Measurements from ENCODE around the gene BEST2. TPM values are rescaled to one million over a fixed set of nuclear protein-coding genes. Genes with fewer than 3 reads are reported as not detected.

BEST2 gene
- total and polyA plus RNA-seq, 7 donors: 0.36 to 50.0 (median 45.1) TPM; not detected in 3

DNA sequence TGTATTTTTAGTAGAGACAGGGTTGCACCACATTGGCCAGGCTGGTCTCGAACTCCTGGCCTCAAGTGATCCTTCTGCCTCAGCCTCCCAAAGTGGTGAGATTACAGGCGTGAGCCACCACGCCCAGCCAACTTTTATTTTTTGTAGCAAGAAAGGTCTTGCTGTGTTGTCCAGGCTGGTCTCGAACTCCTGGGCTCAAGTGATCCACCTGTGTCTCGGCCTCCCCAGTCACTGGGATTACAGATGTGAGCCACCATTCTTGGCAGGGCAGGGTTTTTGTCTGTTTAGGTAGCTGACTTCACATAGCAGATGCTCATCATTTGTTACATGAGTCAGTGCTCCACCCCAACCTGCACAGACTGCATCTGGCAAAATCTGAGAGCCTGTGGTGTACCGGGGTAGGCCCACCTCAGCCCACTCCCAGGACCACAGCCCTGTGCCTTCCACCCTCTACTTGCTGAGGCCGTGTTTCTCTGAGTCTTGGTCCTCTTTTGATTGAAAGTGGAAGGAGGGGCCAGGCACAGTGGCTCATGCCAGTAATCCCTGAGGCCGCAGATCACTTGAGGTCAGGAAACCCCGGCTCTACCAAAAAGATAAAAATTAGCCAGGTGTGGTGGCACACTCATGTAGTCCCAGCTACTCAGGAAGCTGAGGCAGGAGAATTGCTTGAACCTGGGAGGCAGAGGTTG lies 23.7 kb upstream of the BEST2 start:
- intact Hi-C loops (cut with DNase I): no loop called here
- WGBS, 2 donors: 96 to 97% methylated on average over 9 of the region's 9 CpGs
- no peak for TF ChIP-seq POLR2AphosphoS5 (IDR thresholded peaks at IDR 0.05)
- TF ChIP-seq POLR2A (IDR thresholded peaks at IDR 0.05): no peak
- TF ChIP-seq, protein P1, sequence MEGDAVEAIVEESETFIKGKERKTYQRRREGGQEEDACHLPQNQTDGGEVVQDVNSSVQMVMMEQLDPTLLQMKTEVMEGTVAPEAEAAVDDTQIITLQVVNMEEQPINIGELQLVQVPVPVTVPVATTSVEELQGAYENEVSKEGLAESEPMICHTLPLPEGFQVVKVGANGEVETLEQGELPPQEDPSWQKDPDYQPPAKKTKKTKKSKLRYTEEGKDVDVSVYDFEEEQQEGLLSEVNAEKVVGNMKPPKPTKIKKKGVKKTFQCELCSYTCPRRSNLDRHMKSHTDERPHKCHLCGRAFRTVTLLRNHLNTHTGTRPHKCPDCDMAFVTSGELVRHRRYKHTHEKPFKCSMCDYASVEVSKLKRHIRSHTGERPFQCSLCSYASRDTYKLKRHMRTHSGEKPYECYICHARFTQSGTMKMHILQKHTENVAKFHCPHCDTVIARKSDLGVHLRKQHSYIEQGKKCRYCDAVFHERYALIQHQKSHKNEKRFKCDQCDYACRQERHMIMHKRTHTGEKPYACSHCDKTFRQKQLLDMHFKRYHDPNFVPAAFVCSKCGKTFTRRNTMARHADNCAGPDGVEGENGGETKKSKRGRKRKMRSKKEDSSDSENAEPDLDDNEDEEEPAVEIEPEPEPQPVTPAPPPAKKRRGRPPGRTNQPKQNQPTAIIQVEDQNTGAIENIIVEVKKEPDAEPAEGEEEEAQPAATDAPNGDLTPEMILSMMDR (IDR thresholded peaks at IDR 0.05): no peak
- TF ChIP-seq EP300 (IDR thresholded peaks at IDR 0.05): no peak

DNA sequence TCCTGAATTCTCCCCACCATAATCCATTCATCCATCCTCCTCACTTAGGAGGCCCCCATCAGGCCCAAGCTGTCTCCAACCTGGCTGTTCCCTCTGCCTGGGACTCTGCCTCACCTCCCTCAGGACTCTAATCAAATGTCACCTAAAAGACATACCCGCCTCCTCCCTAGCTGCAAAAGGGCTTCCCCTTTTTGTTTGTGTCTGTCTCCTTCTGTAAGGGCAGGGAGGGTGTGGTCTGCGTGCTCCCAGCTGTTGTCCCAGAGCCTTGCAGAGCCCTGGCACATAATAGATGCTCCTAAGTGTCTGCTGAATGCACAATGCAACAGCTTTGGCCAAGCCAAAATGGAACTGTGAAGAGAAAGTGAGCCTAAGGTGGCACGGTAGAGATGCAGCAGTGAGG lies 21.5 kb upstream of the BEST2 start:
- intact Hi-C loops (cut with DNase I): no loop called here
- peaks cover 11 to 40% (median 20%) of the 10 kb centered on the region in 4 donors for H3K36me3 ChIP-seq
- TF ChIP-seq POLR2A (IDR thresholded peaks at IDR 0.05) (no peak), POLR2AphosphoS5 (IDR thresholded peaks at IDR 0.05) (no peak), EP300 (IDR thresholded peaks at IDR 0.05) (no peak)
- TF ChIP-seq, protein P1 (IDR thresholded peaks at IDR 0.05): no peak

More for the DNA sequence above, 23.7 kb upstream of the BEST2 start:
- no peaks in the 10 kb centered on the region for H3K27me3 ChIP-seq
- H3K4me3 ChIP-seq: no peak overlapping the region
- peaks cover 11 to 40% (median 20%) of the 10 kb centered on the region in 4 donors for H3K36me3 ChIP-seq
- H3K4me1 ChIP-seq: peaks cover 0 to 37% (median 35%) of the 10 kb centered on the region in 4 donors
- no peaks in the 10 kb centered on the region for H3K9me3 ChIP-seq
- no peak overlapping the region for H3K27ac ChIP-seq
- DNase-seq: no peak

DNA sequence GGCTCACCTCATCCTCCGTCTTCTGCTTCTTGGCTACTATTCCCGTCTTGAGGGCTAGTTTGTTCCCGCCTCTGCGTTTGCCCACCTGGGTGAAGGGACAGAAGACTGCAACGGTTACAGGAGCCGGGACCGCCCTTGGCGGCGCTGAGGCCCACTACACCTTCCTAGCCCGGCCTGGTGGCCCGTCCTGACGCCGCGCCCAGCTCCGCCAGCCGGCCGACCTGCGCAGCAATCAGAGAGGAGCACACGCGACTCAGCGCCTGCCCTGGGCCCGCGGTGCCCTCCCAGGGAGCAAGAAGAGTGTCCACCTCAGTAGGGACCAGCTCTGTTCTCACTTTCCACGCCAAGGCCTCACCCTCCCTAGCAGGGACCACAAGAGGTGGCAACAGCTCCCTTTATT lies 20.3 kb upstream of the BEST2 start:
- H3K27ac ChIP-seq: no peak overlapping the region
- WGBS, 2 donors: 91 to 93% methylated on average over 24 of the region's 24 CpGs
- peaks cover 11 to 40% (median 20%) of the 10 kb centered on the region in 4 donors for H3K36me3 ChIP-seq
- peaks cover 0 to 40% (median 34%) of the 10 kb centered on the region in 4 donors for H3K4me1 ChIP-seq
- intact Hi-C loops (cut with DNase I): no loop called here
- H3K4me3 ChIP-seq: no peak overlapping the region
- H3K27me3 ChIP-seq: no peaks in the 10 kb centered on the region
- no peak for DNase-seq
- TF ChIP-seq, protein P1 (IDR thresholded peaks at IDR 0.05): no peak
- no peak for TF ChIP-seq POLR2AphosphoS5 (IDR thresholded peaks at IDR 0.05)
- TF ChIP-seq POLR2A (IDR thresholded peaks at IDR 0.05): no peak
- no peak for TF ChIP-seq EP300 (IDR thresholded peaks at IDR 0.05)
- no peaks in the 10 kb centered on the region for H3K9me3 ChIP-seq

More for the DNA sequence above, 21.5 kb upstream of the BEST2 start:
- 73 to 82% methylated on average over 3 of the region's 3 CpGs for WGBS, 2 donors
- H3K4me3 ChIP-seq: no peak overlapping the region
- H3K9me3 ChIP-seq: no peaks in the 10 kb centered on the region
- DNase-seq: no peak
- no peak overlapping the region for H3K27ac ChIP-seq
- H3K27me3 ChIP-seq: no peaks in the 10 kb centered on the region
- peaks cover 0 to 33% (median 29%) of the 10 kb centered on the region in 4 donors for H3K4me1 ChIP-seq

DNA sequence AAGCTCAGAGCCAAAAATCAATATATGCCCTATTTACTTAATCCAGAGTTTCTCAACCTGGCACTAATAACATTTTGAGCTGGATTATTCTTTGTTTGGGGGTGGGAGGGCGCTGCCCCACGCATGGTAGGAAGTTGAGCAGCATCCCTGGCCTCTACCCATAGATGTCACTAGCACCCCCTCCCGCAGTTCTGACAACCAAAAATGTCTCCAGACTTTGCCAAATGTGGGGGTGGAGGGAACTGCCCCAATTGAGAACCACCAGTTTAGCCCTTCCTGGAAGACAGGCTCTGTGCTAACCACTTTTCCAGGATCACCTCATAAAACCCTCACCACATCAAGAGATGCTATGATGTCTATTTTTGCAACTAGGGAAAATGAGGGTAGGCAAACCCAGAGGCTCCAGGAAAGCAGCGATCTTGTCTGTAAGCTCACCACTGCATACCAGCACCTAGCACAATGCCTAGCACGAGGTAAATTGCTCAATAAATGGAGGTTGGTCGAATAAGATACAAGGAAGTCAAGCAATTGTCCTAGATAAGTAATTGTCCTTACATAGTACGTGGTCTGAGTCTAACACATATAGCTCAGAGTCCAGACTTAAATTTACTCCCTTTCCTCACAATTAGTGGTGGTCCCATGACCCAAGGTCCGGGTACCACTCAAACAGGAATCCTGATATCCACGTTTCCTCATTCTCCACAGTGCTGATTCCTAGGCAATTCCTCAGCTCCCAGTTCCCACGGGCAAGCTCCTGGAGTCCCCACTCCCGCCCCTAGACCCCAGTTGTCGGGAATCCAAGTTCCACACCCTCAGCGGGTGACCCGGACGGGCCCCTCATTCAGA lies 18.0 kb upstream of the BEST2 start:
- H3K27ac ChIP-seq: peak overlapping the region; percentile 83 to 96 (median 96)
- peak overlapping the region; percentile 67 to 99 (median 96) for H3K4me3 ChIP-seq
- no peak for DNase-seq
- H3K4me1 ChIP-seq: peaks cover 0 to 55% (median 48%) of the 10 kb centered on the region in 4 donors
- intact Hi-C loops (cut with DNase I): no loop called here
- H3K27me3 ChIP-seq: no peaks in the 10 kb centered on the region
- WGBS, 2 donors: 1 to 2% methylated on average over 15 of the region's 15 CpGs
- no peaks in the 10 kb centered on the region for H3K9me3 ChIP-seq
- peaks cover 11 to 31% (median 20%) of the 10 kb centered on the region in 4 donors for H3K36me3 ChIP-seq
- no peak for TF ChIP-seq POLR2A (IDR thresholded peaks at IDR 0.05)
- no peak for TF ChIP-seq POLR2AphosphoS5 (IDR thresholded peaks at IDR 0.05)
- TF ChIP-seq, protein P1 (IDR thresholded peaks at IDR 0.05): no peak
- TF ChIP-seq EP300 (IDR thresholded peaks at IDR 0.05): no peak
